HG03342 (cell line): ENCODE results near the gene NPAS3.

Experiments used
- ATAC-seq: cut with Tn5 transposase; IDR thresholded peaks from one replicate; pipeline ENCODE4 v1.9.1; 2021; ENCODE audit warnings: mild to moderate bottlenecking, moderate library complexity; ENCODE audit not compliant: unreplicated experiment

NPAS3 gene

DNA sequence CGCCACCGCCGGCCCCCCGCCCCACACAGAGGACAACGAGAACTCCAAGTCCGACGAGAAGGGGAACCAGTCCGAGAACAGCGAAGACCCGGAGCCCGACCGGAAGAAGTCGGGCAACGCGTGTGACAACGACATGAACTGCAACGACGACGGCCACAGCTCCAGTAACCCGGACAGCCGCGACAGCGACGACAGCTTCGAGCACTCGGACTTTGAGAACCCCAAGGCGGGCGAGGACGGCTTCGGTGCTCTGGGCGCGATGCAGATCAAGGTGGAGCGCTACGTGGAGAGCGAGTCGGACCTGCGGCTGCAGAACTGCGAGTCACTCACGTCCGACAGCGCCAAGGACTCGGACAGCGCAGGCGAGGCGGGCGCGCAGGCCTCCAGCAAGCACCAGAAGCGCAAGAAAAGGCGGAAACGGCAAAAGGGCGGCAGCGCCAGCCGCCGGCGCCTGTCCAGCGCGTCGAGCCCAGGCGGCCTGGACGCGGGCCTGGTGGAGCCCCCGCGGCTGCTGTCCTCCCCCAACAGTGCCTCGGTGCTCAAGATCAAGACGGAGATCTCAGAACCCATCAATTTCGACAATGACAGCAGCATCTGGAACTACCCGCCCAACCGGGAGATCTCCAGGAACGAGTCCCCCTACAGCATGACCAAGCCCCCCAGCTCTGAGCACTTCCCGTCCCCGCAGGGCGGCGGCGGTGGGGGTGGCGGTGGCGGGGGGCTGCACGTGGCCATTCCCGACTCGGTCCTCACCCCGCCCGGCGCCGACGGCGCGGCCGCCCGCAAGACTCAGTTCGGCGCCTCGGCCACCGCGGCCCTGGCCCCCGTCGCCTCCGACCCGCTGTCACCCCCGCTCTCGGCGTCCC lies 861.3 kb downstream of the NPAS3 start:
- ATAC-seq: no peak

DNA sequence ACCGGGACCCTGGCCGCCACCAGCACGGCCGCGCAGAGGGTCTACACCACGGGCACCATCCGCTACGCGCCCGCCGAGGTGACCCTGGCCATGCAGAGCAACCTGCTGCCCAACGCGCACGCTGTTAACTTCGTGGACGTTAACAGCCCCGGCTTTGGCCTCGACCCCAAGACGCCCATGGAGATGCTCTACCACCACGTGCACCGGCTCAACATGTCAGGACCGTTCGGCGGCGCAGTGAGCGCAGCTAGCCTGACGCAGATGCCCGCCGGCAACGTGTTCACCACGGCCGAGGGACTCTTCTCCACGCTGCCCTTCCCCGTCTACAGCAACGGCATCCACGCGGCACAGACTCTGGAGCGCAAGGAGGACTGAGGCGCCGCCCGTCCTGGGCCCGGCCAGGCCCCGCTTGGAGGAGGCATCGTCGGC lies 862.1 kb downstream of the NPAS3 start:
- ATAC-seq: no peak

DNA sequence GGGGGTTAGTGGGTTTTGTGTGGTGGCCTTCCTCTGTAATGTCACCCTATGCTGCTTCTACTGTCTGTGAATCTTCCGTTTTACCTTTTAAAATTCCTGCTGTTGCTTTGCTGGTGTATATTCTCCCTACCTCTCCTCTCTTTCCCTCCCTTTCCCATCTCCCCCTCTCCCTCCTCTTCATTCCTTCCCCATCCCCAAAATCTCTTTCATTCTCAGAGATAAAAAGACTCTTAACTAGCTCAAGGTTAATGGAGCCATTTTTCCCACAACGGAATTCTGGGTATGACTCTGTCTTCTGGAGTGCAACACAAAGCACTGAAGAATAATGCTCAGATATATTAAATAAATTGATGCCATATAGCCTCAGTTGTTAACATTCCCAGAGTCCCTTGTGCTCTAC lies 864.1 kb downstream of the NPAS3 start:
- no peak for ATAC-seq

DNA sequence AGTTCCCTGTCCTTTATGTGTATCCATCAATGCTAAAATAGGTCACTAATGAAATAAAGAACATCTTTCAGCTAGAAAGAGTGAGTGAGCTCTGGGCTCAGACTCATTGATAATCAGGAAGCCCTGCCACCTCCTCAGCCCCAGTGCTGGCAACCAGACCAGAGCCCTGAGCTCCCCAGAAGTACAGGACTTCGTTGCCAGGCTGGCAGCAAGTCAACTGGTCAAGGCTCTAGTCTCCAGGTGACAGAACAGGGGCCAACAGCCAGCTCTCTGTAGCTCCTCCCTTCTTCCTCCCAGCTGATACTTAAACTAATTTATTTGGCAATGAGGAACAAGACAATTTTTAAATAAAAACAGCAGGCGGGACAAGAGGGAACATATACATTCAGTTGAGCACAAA lies 866.9 kb downstream of the NPAS3 start:
- no peak for ATAC-seq

- no peak for ATAC-seq
These were observed 868.2 kb downstream of the NPAS3 start for GRCh38 chr14:33806905-33807304.

DNA sequence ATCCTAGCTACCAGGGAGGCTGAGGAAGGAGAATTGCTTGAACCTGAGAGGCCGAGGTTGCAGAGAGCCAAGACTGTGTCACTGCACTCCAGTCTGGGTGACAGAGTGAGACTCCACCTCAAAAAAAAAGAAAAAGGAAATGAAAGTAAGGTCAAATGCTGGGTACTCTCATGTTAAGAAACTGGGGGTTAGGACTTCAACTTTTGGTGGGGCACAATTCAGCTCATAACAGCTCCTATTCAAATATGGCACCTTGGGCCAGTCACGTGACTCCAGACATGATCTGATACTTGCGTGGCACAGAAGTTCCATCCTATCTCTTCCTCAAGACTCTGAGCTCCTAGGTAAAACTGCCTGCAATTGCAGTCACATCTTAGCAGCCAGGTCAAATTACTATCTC lies 869.5 kb downstream of the NPAS3 start:
- no peak for ATAC-seq

DNA sequence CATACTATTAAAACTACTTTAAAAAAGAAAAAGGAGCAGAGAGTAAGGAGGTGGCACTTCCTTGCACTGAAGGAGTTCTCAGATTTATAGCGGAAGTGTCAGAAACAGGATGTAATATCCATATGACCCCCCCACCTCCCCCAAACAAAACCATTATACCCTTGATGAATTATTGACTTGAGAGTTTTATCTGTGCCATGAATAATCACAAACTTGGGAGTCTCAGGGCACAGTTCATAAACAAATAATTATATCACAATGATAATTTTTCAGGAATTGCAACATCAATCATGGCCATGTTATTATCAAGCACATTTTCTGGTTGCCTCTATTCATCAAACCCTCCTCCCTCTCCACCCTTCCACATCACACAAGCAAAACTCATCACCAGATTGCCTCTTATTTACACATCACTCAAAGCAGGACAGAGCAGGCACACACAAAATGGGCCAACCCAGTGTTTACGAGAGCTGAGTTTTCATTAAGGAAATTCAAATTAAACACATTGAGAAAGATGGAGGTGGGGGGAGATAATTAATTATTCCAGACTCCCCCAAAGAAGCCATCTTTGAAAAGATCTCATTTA lies 870.8 kb downstream of the NPAS3 start:
- no peak for ATAC-seq

GRCh38 chr14:33810308-33810707 lies 871.6 kb downstream of the NPAS3 start:
- no peak for ATAC-seq

GRCh38 chr14:33811721-33812120 lies 873.0 kb downstream of the NPAS3 start:
- ATAC-seq: no peak

DNA sequence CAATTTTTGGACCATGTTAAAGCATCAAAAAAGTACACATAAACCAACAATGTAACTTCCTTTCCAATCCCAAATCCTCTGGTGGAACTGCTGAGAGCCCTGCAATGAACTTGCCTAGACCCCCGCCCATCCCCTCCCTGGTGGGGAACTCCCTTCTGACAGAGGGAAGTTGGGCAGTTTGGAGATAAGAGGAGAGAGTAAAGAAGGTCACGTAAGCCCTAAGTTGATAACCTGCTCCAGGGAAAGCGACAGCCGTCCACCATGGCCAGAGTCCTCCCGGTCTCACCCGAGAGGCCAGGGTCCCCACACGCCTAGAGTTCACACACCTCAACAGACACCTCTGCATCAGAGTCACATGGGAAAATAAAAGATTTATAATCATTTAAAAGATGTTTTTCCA lies 873.5 kb downstream of the NPAS3 start:
- no peak for ATAC-seq

DNA sequence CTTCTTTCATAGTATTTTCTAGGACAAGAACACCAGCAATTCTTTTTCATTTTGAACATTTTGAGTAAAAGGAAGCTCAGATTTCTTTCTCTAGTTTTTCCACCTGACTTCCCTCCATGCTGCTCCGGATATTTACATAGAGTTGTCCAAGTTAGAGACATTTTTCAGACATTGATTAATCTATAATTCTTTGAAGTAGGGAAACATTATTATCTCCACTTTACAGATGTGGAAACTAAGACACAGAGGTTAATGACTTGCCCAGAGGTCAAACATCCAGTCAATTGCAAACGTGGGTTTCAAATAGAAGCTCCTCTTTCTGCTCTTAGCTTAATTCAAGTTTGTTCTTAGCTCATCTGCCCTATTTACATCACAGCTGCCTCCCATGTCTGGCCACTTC lies 873.9 kb downstream of the NPAS3 start:
- no peak for ATAC-seq

- no peak for ATAC-seq
These were observed 875.3 kb downstream of the NPAS3 start for GRCh38 chr14:33814010-33814409.

DNA sequence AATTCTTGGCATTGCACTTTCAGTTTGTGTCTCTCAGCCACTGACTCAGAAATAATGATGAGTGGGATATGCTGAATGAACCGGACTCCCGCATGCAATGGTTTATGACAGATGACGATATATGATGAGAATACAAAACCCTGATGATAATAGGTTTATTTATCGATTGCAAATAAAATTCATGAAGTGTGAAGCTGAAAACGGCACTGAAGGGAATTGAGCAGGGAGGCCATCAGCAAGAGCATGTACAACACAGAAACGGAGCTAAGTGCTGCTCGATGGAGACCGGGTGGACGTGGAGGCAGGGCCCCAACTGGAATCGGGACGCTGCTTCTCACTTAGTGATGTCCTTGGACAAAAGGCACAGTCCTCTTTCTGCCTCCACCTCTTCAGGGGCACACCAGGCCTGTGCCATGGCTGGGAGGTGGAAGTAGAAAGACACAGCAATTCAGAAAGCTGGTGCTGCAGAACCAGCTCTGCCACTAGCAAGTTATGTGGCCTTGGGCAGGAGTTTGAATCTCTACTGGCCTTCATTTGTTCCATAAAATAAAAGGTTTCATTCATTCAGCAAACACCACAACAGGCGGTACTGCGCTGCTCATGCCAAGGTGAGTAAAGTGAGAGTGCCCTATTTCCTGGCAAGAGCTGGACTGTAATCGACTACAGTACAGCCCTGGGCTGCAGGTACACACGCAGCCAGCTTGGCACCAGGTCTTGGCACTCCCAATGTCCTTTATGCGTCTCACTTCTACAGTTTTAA lies 895.2 kb downstream of the NPAS3 start:
- ATAC-seq: no peak

- no peak for ATAC-seq
These were observed 896.0 kb downstream of the NPAS3 start for GRCh38 chr14:33834466-33835260.

DNA sequence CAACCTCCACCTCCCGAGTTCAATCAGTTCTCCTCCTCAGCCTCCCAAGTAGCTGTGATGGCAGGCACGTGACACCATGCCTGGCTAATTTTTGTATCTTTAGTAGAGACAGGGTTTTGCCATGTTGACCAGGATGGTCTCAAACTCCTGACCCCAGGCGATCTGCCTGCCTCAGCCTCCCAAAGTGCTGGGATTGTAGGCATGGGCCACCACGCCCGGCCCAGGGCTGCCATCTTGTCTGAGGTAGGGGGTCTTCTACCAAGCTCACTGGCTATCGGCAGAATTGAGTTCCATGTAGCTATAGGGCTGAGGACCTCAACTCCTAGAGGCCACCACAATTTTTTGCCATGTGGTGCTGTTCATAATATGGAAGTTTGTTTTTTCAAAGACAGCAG lies 896.6 kb downstream of the NPAS3 start:
- no peak for ATAC-seq

DNA sequence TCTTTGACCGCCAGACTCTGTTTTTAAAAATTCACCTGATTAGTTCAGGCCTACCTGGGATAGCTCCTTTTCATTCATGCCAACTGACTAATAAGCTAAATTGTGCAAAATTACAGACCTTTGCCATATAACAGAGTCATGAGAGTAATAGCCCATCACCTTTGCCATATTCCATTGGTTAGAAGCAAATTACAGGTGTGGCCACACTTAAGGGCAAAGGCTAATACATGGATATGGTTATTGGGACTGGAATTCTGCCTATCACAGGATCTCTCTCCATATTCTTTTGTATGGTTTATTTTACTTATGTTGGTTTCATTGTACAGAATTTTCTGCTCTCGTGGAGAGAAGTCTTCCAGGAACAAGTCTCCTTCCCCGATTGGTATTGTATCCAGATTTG lies 897.0 kb downstream of the NPAS3 start:
- no peak for ATAC-seq

- ATAC-seq: no peak
These were observed 897.7 kb downstream of the NPAS3 start for GRCh38 chr14:33836203-33836899.

DNA sequence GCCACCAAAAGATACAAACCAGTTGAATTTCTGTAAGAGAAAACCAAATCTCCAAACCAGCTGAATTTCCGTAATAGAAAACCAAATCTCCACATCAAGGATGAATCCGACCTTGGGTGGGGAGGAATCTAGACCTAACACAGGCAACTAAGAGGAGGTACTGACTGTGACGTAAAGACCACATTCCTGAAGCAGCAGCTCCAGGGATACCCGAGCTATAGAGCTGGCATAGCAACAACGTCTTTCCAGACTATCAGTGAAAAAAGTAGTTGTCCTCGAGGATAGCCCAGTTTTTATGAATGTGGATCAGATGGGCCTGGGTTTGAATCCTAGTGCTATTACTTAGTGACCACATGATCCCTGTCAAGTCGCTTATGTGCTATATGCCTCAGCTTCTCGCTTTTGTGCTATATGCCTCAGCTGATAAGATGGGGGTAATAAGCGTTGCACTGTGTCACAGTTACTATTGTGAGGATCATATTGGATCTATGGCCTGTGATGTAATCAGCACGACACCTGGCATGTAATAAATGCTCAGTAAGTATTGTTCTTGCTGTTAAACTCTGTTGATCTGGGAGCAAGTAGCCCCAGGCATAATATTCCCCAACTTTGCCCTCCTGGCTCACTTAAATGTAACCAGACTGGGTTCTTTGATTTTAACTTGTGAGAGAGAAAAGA lies 898.4 kb downstream of the NPAS3 start:
- no peak for ATAC-seq

- no peak for ATAC-seq
These were observed 899.4 kb downstream of the NPAS3 start for GRCh38 chr14:33837943-33838683.
